Measurements from ENCODE around the gene HJV.

GRCh38 chr1:145985502-145986439 is 35.8 kb downstream of the HJV start:
- TF ChIP-seq POLR2A (IDR thresholded peaks at IDR 0.05; ENCODE audit: borderline replicate concordance, extremely low read depth, insufficient read depth, insufficient read length) (no peak), CTCF (IDR thresholded peaks at IDR 0.05 in 2 of 3, conservative IDR thresholded peaks at IDR 0.05 in 1 of 3; ENCODE audit: borderline replicate concordance in 1 of 3, insufficient read depth in 1 of 3, low read depth in 2 of 3, low read length in 2 of 3) (no peak), TCF7L2 (IDR thresholded peaks at IDR 0.05; ENCODE audit: borderline replicate concordance, extremely low read depth, insufficient read depth, insufficient read length) (no peak), JUND (IDR thresholded peaks at IDR 0.05) (peak; percentile 51; the same call in 1 of the 2 replicates), ELF1 (IDR thresholded peaks at IDR 0.05; ENCODE audit: borderline replicate concordance, low read depth) (no peak), SRF (IDR thresholded peaks at IDR 0.05; ENCODE audit: low read depth) (peak; percentile 91), SIN3A (IDR thresholded peaks at IDR 0.05; ENCODE audit: low read depth) (no peak), EZH2 (IDR thresholded peaks at IDR 0.05) (no peak), ZFX (IDR thresholded peaks at IDR 0.05) (no peak), ZNF274 (IDR thresholded peaks at IDR 0.05; ENCODE audit: low read depth, low read length) (no peak), CEBPB (IDR thresholded peaks at IDR 0.05; ENCODE audit: low read depth) (peak; percentile 94), YY1 (IDR thresholded peaks at IDR 0.05; ENCODE audit: extremely low read depth, insufficient replicate concordance, low read depth, low read length) (no peak), ZBTB33 (IDR thresholded peaks at IDR 0.05; ENCODE audit: extremely low read depth, insufficient replicate concordance, low read length) (no peak), FOSL1 (IDR thresholded peaks at IDR 0.05; ENCODE audit: low read depth) (peak; percentile 69)
